Neural cell (in vitro differentiated cells): ENCODE measurements around the gene TMEM151A. TPM values are rescaled to one million over a fixed set of nuclear protein-coding genes. Genes with fewer than 3 reads are reported as not detected.

Experiments used
- H2AFZ ChIP-seq: fragments of 200-600, 300-800 bp; sonication (generic), shearing (Covaris generic); 2 replicates; pipeline ENCODE4 v1.6.0; 2014; ENCODE audit warnings: low read depth, mild to moderate bottlenecking, antibody characterized with exemption, low read length, moderate library complexity
- H3F3A ChIP-seq: fragments of 200-600 bp; shearing (Covaris generic); 2 replicates; pipeline ENCODE4 v1.6.1; 2016; ENCODE audit warnings: mild to moderate bottlenecking, moderate library complexity, mixed read lengths, antibody characterized with exemption, low read length; ENCODE audit not compliant: insufficient read depth, poor library complexity, severe bottlenecking
- H3K27ac ChIP-seq: fragments of 200-600, 300-800 bp; sonication (generic), shearing (Covaris generic); 2 replicates; pipeline ENCODE4 v1.5.1; 2014; ENCODE audit warnings: mild to moderate bottlenecking, low read length, moderate library complexity
- H3K27me3 ChIP-seq: fragments of 300-800, 200-600 bp; sonication (generic), shearing (Covaris generic); 2 replicates; pipeline ENCODE4 v1.6.0; 2014; ENCODE audit warnings: mild to moderate bottlenecking, low read depth, low read length, moderate library complexity; ENCODE audit not compliant: insufficient read depth
- H3K36me3 ChIP-seq: fragments of 300-800, 200-600 bp; sonication (generic), shearing (Covaris generic); 2 replicates; pipeline ENCODE4 v1.5.1; 2014; ENCODE audit warnings: mild to moderate bottlenecking, antibody characterized with exemption, low read length, moderate library complexity; ENCODE audit not compliant: insufficient read depth
- H3K4me2 ChIP-seq: fragments of 300-800, 200-600 bp; sonication (generic), shearing (Covaris generic); 2 replicates; pipeline ENCODE4 v1.6.0; 2014; ENCODE audit warnings: mild to moderate bottlenecking, low read length
- H3K4me3 ChIP-seq: fragments of 300-800, 200-600 bp; sonication (generic), shearing (Covaris generic); 2 replicates; pipeline ENCODE4 v1.5.1; 2014; ENCODE audit warnings: mild to moderate bottlenecking, low read length, moderate library complexity
- H3K79me2 ChIP-seq: fragments of 200-600 bp; shearing (Covaris generic); replicated peaks from 2 replicates; pipeline ENCODE4 v1.6.0; 2014; ENCODE audit warnings: mild to moderate bottlenecking, low read length, moderate library complexity; ENCODE audit not compliant: insufficient read depth
- H3K9ac ChIP-seq: fragments of 300-800, 200-600 bp; sonication (generic), shearing (Covaris generic); 2 replicates; pipeline ENCODE4 v1.6.1; 2016; ENCODE audit warnings: mild to moderate bottlenecking, low read length, mixed read lengths
- H3K9me2 ChIP-seq: fragments of 200-600 bp; shearing (Covaris generic); 2 replicates; pipeline ENCODE4 v1.6.1; 2016; ENCODE audit warnings: mild to moderate bottlenecking, low read length, mixed read lengths; ENCODE audit not compliant: insufficient read depth
- H3K9me3 ChIP-seq: fragments of 200-600, 300-800 bp; sonication (generic), shearing (Covaris generic); 2 replicates; pipeline ENCODE4 v1.6.1; 2016; ENCODE audit warnings: mild to moderate bottlenecking, mixed run types, low read length, moderate library complexity, mixed read lengths
- H4K20me1 ChIP-seq: fragments of 200-600 bp; shearing (Covaris generic); 2 replicates; pipeline ENCODE4 v1.6.1; 2016; ENCODE audit warnings: mild to moderate bottlenecking, mixed run types; ENCODE audit not compliant: insufficient read depth
- CTCF ChIP-seq: fragments of 450-650 bp; IDR thresholded peaks from 2 replicates; pipeline ENCODE4 v1.5.1; 2014; ENCODE audit warnings: antibody characterized with exemption, mild to moderate bottlenecking, moderate library complexity; ENCODE audit not compliant: poor library complexity, severe bottlenecking
- EP300 ChIP-seq: fragments of 450-650 bp; conservative IDR thresholded peaks from 2 replicates; pipeline ENCODE4 v1.6.1; 2014; ENCODE audit warnings: antibody characterized with exemption, mild to moderate bottlenecking, moderate library complexity; ENCODE audit not compliant: poor library complexity, severe bottlenecking
- EZH2 ChIP-seq: fragments of 200-600, 300-800 bp; shearing (Covaris generic), sonication (generic); IDR thresholded peaks from 2 replicates; pipeline ENCODE4 v1.6.1; 2014; ENCODE audit warnings: antibody characterized with exemption, low read length, borderline replicate concordance, mild to moderate bottlenecking; ENCODE audit not compliant: insufficient read depth, poor library complexity, severe bottlenecking
- MXI1 ChIP-seq: fragments of 450-650 bp; conservative IDR thresholded peaks from 2 replicates; pipeline ENCODE4 v1.6.1; 2014; ENCODE audit warnings: antibody characterized with exemption, mild to moderate bottlenecking; ENCODE audit not compliant: poor library complexity, severe bottlenecking
- POLR2AphosphoS5 ChIP-seq: IDR thresholded peaks from 2 replicates; pipeline ENCODE4 v1.6.1; 2012
- RAD21 ChIP-seq: fragments of 450-650 bp; conservative IDR thresholded peaks from 2 replicates; pipeline ENCODE4 v1.6.1; 2014; ENCODE audit warnings: antibody characterized with exemption, mild to moderate bottlenecking, moderate library complexity
- SMC3 ChIP-seq: fragments of 450-650 bp; conservative IDR thresholded peaks from 2 replicates; pipeline ENCODE4 v1.6.1; 2014; ENCODE audit warnings: antibody characterized with exemption, mild to moderate bottlenecking, moderate library complexity; ENCODE audit not compliant: poor library complexity
- TAF1 ChIP-seq: IDR thresholded peaks from 2 replicates; pipeline ENCODE4 v1.6.1; 2012; ENCODE audit warnings: low read depth
- polyA plus RNA-seq: library from polyadenylated mRNA; depleted of rRNA; stranded (reverse); fragments of >200 nt; gene quantifications from 2 replicates; pipeline ENCODE4 v1.2.3, GENCODE V29; 2014
- TF ChIP-seq, protein P1 (sequence below): IDR thresholded peaks from 2 replicates; pipeline ENCODE4 v1.6.1; 2012; ENCODE audit warnings: borderline replicate concordance

Gene TMEM151A
- polyA plus RNA-seq, 1 donor from 2014 or later, result 5.3 TPM

- no peaks in the 10 kb centered on the region for H3K9me2 ChIP-seq
- H3K27me3 ChIP-seq, result peaks cover 11% of the 10 kb centered on the region
- no peak overlapping the region for H3K4me2 ChIP-seq
- H3K36me3 ChIP-seq, result no peaks in the 10 kb centered on the region
- H3K79me2 ChIP-seq, result no peaks in the 10 kb centered on the region
- H3K4me3 ChIP-seq, result peak overlapping the region; percentile 70
- TF ChIP-seq SMC3, result no peak
- TF ChIP-seq, protein P1, sequence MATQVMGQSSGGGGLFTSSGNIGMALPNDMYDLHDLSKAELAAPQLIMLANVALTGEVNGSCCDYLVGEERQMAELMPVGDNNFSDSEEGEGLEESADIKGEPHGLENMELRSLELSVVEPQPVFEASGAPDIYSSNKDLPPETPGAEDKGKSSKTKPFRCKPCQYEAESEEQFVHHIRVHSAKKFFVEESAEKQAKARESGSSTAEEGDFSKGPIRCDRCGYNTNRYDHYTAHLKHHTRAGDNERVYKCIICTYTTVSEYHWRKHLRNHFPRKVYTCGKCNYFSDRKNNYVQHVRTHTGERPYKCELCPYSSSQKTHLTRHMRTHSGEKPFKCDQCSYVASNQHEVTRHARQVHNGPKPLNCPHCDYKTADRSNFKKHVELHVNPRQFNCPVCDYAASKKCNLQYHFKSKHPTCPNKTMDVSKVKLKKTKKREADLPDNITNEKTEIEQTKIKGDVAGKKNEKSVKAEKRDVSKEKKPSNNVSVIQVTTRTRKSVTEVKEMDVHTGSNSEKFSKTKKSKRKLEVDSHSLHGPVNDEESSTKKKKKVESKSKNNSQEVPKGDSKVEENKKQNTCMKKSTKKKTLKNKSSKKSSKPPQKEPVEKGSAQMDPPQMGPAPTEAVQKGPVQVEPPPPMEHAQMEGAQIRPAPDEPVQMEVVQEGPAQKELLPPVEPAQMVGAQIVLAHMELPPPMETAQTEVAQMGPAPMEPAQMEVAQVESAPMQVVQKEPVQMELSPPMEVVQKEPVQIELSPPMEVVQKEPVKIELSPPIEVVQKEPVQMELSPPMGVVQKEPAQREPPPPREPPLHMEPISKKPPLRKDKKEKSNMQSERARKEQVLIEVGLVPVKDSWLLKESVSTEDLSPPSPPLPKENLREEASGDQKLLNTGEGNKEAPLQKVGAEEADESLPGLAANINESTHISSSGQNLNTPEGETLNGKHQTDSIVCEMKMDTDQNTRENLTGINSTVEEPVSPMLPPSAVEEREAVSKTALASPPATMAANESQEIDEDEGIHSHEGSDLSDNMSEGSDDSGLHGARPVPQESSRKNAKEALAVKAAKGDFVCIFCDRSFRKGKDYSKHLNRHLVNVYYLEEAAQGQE, result no peak
- TF ChIP-seq CTCF, result no peak
- no peak for TF ChIP-seq POLR2AphosphoS5
- no peak for TF ChIP-seq EZH2
- TF ChIP-seq TAF1, result no peak
- TF ChIP-seq MXI1, result no peak
- no peak for TF ChIP-seq RAD21
- TF ChIP-seq EP300, result no peak
- H3K9ac ChIP-seq, result peak overlapping the region; percentile 30
- H3K27ac ChIP-seq, result no peak overlapping the region
- no peak overlapping the region for H2AFZ ChIP-seq
- H3F3A ChIP-seq, result no peaks in the 10 kb centered on the region
- H3K9me3 ChIP-seq, result no peaks in the 10 kb centered on the region
- no peaks in the 10 kb centered on the region for H4K20me1 ChIP-seq
Observed at GRCh38 chr11:66311470-66311964, 19.8 kb downstream of the TMEM151A start.

DNA sequence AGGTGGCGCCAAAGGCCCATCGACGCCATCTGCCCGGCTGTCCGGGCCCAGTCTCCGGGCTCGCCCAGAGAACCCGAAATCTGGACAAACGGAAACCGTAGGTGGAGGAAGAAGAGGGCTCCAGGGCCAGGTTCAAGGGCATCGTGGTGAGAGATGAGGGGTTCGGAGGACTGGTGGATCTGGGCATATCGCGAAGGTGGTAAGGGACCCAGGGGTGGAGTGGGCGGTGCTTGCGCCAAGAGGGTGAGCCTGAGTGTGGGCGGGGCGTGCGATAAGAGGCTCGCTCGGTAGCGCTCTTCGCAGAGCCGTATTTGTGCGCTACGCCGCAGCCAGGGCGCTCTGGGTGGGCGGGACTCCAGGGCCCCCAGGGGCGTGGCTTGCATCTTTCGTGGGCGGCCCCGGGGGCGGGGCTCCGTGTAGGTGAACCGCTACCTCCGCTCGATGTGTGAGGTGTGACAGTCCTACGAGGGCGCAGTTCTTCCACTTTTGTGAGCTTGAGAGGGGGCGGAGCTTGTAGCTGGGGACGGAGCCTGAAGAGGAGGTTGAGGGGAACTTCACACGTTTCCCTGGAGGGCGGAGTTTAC, 20.4 kb downstream of the TMEM151A start:
- Histone ChIP-seq H3K9me2 (no peaks in the 10 kb centered on the region), H3K4me3 (peak overlapping the region; percentile 70), H3K36me3 (no peaks in the 10 kb centered on the region), H3F3A (no peaks in the 10 kb centered on the region), H4K20me1 (no peaks in the 10 kb centered on the region), H3K79me2 (no peaks in the 10 kb centered on the region), H3K9ac (peak overlapping the region; percentile 30), H3K9me3 (no peaks in the 10 kb centered on the region), H3K27me3 (peaks cover 11% of the 10 kb centered on the region), H3K27ac (no peak overlapping the region), H2AFZ (no peak overlapping the region), H3K4me2 (no peak overlapping the region)
- TF ChIP-seq EP300, result no peak
- peak; percentile 5 for TF ChIP-seq MXI1
- TF ChIP-seq SMC3, result peak; percentile 61
- peak; percentile 69 for TF ChIP-seq CTCF
- TF ChIP-seq, protein P1, result no peak
- no peak for TF ChIP-seq POLR2AphosphoS5
- peak; percentile 69 for TF ChIP-seq RAD21
- no peak for TF ChIP-seq EZH2
- TF ChIP-seq TAF1, result no peak
